Measurements from ENCODE around the gene PTPN11.
"Not testable (repeated sequence)": the region's sequence is repeated elsewhere in the genome, so short reads cannot be mapped to it uniquely, and the experiment has no call there.

Gene PTPN11

DNA sequence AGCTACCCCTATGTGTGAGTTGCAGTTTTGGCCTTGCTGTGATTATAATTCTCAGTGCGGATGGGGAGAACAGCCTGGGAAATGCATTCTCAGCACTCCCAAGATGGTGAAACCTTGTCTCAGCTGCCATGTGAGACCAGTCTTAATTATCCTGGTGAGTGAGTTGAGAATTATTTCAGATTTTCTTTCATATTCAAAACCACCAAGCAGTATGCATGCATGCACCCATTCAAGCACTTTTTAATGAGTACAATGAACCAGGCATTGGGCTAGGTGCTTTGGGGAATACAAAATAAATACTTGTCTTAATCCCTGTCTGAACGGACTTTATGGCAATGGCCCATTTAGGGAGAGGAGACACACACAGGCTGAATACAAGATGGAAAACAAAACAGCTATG is 94.7 kb downstream of the PTPN11 start:
- DNase-seq (ENCODE audit: low spot score), result no peak
- no peak for FAIRE-seq

DNA sequence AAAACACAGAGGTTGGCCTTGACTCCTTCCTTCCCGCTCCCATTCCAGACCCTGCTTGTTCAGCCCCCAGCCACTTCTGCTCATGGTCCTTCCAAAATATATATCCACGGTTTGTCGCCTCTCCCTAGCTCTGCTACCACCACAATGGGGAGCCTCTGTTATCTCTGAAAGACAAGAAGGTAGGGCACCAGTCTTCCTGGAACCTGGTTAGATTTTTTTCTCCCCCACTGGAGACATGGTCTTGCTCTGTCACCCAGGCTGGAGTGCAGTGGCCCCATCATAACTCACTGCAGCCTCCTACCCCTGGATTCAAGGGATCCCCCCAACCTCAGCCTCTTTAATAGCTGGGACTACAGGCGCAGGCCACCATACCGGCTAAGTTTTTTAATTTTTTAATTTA is 95.7 kb downstream of the PTPN11 start:
- FAIRE-seq (no peak), DNase-seq (ENCODE audit: low spot score) (no peak)

DNA sequence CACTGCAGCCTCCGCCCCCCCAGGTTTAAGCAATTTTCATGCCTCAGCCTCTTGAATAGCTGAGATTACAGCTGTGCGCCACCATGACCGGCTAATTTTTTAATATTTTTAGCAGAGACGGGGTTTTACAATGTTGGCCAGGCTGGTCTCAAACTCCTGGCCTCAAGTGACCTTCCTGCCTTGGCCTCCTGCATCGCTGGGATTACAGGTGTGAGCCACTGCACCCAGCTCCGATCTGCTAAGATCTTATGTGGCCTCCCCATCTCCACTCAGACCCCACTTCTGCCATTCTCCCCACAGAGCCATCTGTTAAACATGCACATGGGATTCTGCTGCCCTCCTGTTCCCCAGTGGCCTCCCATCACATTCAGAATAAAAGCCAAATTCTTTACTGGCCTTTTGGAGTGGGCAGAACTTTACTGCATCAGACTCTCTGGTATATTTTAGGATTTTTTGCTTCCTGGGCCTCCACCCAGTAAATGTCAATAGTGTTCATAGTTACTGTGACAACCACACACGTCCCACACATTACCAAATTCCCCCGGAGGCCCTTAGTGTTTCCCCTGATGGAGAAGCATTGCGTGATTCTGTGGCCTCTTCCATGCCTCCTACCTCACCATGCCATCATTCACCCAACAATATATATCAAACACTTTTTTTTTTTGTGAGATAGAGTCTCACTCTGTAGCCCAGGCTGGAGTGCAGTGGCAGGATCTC is 96.3 kb downstream of the PTPN11 start:
- FAIRE-seq, result no peak
- DNase-seq (ENCODE audit: low spot score), result no peak

DNA sequence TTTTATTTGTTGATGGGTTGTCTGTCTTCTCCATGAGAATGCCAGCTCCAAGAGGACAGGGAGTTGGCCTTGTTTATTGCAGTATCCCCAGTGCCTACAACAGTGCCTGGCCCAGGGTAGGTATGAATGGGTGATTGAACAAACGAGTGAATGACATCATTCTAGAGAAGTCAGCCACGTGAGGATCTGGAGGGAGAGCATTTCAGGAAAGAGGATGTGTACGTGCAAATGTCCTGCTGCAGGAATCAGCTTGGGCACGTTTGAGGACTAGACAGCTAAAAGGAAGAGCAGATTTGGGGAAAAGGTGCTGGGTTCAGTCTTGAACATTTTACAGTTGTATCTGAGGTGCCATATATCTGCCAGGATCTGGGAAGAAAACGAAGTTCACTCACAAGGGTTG is 97.1 kb downstream of the PTPN11 start:
- DNase-seq (ENCODE audit: low spot score) (no peak), FAIRE-seq (no peak)

DNA sequence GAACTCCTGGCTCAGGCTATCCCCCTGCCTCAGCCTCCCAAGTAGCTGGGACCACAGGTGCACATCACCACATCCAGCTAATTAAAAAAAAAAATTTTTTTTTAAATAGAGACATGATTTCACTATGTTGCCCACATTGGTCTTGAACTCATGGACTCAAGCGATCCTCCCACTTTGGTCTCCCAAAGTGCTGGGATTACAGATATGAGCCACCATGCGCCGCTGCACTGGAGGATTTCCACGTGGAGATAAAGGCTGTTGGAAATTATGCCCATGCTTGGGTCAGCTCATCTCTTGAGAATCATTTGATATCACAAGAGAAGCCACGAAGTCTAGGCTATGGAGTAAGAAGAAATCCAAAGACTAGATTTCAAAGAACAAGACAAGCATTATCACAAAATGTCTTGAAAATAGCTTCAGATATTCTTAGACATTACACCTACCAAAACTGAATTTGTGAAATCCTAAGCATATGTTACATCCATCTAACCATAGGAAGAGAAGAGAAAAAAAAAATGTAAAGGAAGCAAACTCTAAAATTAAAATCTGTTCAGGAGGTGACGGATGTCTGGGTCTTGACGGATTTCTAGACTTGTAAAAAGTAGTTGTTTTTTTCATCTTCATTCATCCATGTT is 99.1 kb downstream of the PTPN11 start:
- DNase-seq (ENCODE audit: low spot score), result no peak
- FAIRE-seq, result no peak

DNA sequence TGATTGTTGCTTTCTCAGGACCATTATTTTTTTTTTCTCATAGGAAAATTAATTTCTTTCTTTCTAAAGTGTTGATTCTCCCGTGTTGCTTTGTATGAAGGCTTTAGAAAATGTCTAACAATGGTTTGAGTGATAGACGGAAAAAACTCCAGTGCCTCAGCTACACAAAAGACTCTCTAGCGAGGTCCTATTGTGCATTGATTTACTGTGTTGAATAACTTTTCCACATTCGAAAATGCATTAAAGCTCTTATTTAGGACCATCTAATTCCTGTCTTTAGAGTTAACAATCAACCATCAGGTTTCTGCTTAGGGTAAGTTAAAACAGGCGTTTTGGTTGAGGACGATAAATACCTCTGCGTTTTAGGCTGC is 99.6 kb downstream of the PTPN11 start:
- FAIRE-seq, result no peak
- DNase-seq (ENCODE audit: low spot score), result no peak

DNA sequence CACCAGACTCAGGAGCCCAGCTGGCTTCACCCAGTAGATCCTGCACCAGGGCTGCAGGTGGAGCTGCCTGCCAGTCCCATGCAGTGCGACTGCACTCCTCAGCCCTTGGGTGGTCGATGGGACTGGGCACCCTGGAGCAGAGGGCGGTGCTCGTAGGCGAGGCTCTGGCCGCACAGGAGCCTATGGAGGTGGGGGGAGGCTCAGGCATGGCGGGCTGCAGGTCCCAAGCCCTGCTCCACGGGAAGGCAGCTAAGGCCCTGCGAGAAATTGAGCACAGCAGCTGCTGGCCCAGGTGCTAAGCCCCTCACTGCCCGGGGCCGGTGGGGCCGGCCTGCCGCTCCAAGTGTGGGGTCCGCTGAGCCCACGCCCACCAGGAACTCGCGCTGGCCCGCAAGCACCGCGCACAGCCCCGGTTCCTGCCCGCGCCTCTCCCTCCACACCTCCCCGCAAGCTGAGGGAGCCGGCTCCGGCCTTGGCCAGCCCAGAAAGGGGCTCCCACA is 101.1 kb downstream of the PTPN11 start:
- not testable (repeated sequence) for DNase-seq (ENCODE audit: low spot score); FAIRE-seq

DNA sequence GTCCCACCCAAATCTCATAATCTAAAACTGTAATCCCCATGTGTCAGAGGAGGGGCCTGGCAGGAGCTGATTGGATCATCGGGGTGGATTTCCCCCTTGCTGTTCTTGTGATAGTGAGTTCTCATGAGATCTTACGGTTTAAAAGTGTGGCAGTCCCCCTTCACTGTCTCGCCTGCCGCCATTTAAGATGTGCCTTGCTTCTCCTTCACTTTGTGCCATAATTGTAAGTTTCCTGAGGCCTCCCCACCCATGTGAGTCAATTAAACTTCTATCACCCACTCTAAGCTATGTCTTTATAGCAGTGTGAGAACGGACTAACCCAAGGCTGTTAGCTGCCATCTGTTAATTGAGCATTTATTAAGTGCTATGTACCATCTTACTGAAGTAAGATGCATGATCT is 105.1 kb downstream of the PTPN11 start:
- DNase-seq (ENCODE audit: low spot score) (no peak), FAIRE-seq (no peak)

DNA sequence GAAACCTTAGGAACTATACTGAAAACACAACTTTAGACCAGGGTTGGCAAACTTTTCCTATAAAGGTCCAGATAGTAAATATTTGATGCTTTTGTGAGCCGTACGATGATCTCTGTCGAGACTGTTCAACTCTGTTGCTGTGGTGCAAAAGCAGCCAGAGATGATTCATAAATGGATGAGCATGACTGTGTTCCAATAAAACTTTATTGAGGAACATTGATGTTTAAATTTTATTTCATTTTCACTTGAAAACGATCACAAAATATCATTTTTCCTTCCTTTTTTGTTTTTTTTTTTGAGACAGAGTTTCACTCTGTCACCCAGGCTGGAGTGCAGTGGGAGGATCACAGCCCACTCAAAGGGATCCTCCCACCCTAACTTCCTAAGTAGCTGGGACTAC is 105.5 kb downstream of the PTPN11 start:
- FAIRE-seq (no peak), DNase-seq (ENCODE audit: low spot score) (no peak)

DNA sequence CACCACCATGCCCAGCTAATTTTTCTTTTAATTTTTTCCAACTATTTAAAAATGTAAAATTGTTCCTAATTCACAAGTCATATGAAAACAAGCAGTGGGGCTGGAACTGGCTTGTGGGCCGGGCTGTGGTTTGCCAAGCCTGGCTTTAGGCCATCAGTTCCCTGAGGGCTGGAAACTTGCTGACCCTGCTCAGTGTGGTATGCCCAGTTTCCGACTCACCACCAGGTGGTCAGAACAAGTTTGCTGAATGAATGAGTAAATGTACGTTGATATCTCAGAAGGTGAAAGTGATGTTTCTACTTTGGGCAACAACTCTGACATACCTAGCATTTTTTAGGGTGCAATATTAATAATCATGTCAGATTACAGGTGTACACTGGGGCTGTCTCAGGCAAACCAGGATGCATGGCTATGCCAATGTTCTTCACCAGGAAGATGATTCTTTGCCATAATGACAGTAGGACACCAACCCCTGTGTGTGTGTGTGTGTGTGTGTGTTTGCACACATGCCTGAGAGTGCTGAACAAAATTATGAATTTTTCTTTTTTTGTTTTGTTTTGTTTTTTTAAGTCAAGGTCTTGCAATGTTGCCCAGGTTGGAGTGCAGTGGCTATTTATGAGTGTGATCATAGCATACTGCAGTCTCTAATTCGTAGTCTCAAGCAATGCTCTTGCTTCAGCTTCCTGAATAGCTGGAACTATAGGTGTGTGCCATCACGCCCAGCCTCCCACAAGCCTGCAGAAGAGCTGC is 106.1 kb downstream of the PTPN11 start:
- FAIRE-seq, result no peak
- DNase-seq (ENCODE audit: low spot score), result peak; percentile 67

DNA sequence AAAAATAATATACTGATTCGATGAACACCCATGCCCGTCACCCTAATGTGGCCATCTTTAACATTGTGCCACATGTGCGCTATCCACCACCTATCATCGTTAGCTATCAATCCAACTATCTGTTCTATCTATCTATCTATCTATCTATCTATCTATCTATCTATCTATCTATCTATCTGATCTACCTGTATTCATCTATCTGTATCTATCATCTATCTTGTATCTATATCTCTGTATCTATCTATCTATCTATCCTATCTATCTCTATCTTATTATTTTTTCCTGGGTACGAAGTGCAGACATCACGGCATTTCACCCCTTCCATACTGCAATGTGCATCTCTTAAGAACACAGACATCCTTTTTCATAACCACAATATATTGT is 106.7 kb downstream of the PTPN11 start:
- DNase-seq (ENCODE audit: low spot score) (no peak), FAIRE-seq (no peak)

DNA sequence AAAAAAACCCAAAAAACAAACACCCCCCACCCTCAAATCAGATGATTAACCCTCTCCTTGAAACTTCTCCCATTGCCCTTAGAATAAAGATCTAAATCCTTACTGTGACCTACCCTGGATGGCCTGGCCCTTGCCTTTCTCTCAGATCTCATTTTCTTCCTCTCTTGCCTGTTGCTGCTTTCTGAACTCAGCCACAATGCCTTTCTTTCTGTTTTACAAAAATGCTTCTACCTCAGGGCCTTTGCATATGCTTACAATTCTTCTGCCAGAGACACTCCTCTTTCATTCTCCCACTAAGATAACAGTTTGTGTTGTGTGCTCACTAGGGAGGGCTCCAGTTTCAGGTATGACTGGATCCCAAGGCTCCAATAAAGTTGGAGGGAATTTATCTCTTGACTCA is 108.3 kb downstream of the PTPN11 start:
- FAIRE-seq (no peak), DNase-seq (ENCODE audit: low spot score) (no peak)

DNA sequence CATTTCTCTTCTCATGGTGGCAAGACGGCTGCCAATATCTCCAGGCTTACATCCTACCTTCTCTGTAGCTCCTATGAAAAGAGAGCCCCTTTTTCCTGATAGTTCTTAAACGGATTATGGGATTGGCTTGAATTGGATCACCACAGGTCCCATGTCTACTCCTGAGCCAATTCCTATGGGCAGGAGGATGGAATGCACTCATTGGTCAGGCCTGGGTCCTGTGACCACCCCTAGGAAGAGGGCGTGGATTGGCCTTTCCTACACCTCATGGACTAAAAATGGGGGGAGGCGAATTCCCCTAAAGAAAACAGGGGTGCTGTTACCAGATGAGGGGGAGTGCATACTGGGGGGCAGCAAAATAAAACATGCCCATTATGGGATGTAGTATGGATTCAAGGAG is 108.8 kb downstream of the PTPN11 start:
- FAIRE-seq, result no peak
- no peak for DNase-seq (ENCODE audit: low spot score)

DNA sequence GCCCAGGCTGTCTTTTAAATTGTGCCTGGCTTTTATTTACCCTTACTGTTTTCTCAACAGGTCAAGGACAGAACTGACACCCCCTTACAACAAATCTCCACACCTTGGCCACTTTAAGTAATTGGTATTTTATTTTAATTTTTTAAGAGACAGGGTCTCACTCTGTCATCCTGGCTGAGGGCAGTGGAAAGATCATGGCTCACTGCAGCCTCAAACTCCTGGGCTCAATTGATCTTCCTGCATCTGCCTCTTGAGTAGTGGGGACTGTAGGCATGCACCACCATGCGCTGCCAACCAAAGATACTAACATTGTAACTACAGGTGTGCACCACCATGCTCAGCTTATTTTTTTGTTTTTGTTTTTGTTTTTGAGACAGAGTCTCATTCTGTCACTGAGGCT is 109.8 kb downstream of the PTPN11 start:
- DNase-seq (ENCODE audit: low spot score) (no peak), FAIRE-seq (no peak)

DNA sequence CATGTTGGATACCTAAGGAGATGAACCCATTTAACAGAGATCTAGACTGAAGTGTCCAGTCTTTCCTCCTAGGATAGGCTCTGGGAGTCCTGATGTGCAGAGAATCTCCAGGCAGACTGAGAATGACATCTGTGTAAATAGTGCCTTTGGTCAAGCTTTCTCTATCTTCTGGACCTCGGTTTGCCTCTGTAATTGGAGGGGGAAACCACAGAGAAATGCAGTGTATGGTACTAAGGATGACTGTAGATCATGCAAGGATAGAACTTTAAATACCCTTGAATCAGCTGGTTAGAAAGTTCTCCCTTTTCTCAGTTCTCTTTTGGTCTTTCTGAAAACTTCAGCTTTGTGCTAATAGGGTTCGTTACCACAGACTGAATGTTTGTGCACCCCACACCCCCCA is 112.2 kb downstream of the PTPN11 start:
- FAIRE-seq (no peak), DNase-seq (ENCODE audit: low spot score) (no peak)

DNA sequence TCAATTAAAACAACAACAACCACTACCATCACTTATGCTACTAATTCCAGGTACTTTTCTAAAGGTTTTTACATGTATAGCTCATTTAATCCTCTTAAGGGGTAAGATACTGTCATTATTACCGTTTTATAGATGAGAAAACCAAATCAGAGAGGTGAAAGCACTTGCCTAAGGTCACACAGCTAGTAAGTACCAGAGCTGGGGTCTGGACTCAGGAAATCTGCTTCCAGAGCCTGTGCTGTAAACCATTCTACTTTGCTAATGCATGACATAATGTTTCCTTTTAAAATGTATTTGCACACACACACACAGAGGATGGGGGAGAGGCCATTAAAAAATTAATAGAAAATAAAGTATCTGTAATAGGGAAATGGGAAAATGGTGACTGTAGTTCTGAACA is 113.4 kb downstream of the PTPN11 start:
- no peak for DNase-seq (ENCODE audit: low spot score)
- no peak for FAIRE-seq

DNA sequence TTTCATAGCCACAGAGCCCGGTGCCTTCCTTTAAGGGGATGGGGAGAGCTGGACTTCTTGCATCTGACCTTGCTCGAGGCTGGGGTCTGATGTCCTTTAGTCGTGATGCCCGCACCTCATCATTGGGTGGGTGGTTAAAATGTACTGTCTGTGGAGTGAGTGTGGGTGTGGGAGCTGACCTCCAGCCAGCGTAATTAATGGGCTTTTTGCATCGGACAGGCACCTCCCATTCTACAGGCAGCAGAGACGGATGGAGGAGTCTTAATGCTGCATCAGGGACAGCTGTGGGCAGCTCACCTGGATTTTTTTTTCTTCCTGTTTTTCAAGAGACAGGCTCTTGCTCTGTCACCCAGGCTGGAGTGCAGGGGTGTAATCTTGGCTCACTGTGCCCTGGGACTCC is 114.8 kb downstream of the PTPN11 start:
- DNase-seq (ENCODE audit: low spot score), result no peak
- no peak for FAIRE-seq

DNA sequence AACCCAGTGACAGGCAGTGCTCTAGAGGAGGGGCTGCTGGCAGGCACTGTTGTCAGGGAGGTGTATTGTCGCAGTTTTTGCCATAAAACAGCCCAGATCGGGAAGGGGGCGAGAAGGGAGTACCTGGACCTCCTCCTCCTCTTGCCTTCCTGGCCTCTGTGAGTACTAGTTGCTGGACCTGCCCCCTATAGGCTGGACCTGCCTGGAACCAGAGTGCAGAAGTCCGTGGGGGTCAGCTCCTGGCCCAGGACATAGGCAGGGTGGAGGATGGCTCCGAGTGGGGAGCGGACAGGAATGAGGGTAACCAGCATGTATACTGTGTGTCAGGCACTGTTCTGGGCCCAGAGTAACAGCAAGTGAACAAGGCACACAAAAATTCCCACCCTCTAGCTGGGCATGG is 116.3 kb downstream of the PTPN11 start:
- FAIRE-seq (no peak), DNase-seq (ENCODE audit: low spot score) (no peak)

DNA sequence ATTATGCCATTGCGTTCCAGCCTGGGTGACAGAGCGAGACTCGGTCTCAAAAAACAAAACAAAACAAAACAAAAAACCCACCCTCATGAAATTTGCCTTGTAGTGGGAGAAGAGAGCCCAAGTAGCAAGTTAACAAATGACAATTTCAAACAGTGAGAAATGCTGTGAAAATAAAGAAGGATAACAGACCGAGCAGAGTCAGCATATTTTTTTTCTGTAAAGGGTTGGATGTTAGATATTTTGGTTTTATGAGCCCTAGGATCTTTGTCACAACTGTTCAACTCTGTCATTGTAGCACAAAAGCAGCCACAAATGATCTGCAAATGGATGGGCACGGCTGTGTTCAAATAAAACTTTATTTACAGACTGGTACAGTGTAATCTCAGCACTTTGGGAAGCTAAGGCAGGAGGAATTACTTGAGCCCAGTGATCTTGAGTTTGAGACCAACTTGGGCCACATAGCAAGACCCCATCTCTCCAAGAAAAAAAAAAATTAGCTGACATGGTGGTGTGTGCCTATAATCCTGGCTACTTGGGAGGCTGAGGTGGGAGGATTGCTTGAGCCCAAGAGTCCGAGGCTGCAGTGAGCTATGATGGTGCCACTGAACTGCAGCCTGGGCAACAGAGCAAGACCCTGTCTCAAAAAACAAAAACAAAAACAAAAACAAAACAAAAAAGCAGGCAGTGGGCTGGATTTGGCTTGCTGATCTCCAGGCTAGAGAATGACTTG is 117.1 kb downstream of the PTPN11 start:
- DNase-seq (ENCODE audit: low spot score) (no peak), FAIRE-seq (no peak)

DNA sequence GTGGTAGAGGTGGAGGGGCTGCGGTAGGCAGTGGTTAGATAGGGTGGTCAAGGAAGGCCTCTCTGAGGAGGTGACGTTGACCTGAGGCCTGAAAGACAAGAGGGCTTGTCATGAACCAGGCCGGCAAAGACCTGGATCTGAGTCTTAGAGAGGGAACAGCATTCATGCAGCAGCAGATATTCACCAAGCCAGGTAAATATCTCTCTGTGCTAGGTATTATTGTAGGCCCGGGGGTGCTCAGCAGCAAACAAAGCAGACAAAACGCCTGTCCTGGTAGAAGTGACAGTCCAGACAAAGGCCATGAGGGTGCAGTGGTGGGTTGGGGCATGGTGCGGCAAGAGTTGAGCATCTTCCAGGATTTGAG is 117.6 kb downstream of the PTPN11 start:
- DNase-seq (ENCODE audit: low spot score) (no peak), FAIRE-seq (no peak)

DNA sequence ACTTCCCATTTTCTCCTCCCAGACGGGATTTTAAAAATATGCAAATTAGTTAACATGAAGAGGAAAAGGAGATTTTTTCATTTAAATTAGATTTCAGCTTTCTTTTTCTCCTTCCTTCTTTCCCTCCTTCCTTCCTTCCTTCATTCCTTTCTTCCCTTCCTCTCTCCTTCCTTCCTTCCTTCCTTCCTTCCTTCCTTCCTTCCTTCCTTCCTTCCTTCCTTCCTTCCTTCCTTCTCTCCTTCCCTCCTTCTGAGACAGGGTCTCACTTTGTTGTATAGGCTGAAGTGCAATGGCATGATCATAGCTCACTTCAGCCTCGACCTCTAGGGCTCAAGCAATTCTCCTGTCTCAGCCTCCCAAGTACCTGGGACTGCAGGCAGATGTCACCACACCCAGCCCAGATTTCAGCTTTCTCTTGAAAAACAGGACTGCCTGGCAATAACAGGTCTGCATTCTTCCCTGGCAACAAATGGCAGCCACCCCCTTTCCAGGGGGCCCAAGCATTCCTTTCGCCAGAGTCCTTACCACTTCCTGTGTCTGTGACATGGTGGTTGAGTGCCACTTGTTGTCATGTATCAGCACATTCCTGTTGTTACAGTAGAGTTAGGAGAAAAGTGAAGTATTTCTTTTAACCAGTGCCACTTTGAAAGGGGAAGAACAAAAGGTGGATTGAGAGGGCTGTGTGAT is 119.1 kb downstream of the PTPN11 start:
- peak; percentile 5 for FAIRE-seq
- peak; percentile 89 for DNase-seq (ENCODE audit: low spot score)

All from urothelium cell line (cell line).